GM12801 (cell line): Measurements from ENCODE around the gene TERC.

ENCODE experiments used
- CTCF ChIP-seq: IDR thresholded peaks from one replicate; pipeline ENCODE4 v1.5.1; 2011; ENCODE audit warnings: control low read depth; ENCODE audit not compliant: insufficient read length; ENCODE audit errors: extremely low read depth

TERC gene

GRCh38 chr3:169769287-169770181 is 4.7 kb upstream of the TERC start, which contains the start of gene ACTRT3:
Gene ACTRT3, minus strand, starts transcription at chr3:169769561. Its CDS starts 41 bp downstream, at chr3:169769520.
- no peak for TF ChIP-seq CTCF

GRCh38 chr3:169764312-169764881 is 463 bp downstream of the TERC start:
- TF ChIP-seq CTCF: no peak

GRCh38 chr3:169760479-169760878 is 4.4 kb downstream of the TERC start:
- no peak for TF ChIP-seq CTCF

- no peak for TF ChIP-seq CTCF
These were observed 5.6 kb downstream of the TERC start for GRCh38 chr3:169759256-169759655.

GRCh38 chr3:169758359-169758994 is 6.4 kb downstream of the TERC start:
- TF ChIP-seq CTCF: no peak

GRCh38 chr3:169755488-169755887 is 9.4 kb downstream of the TERC start:
- no peak for TF ChIP-seq CTCF

GRCh38 chr3:169754711-169755110 is 10.1 kb downstream of the TERC start:
- no peak for TF ChIP-seq CTCF
